ENCODE data around the gene BCL11B. TPM values are rescaled to one million over a fixed set of nuclear protein-coding genes. Genes with fewer than 3 reads are reported as not detected.

Gene BCL11B
- total and polyA plus RNA-seq, 10 of the 15 experiments (the other 5 are each of a cell fraction or from before 2014, with no cell fraction given) = 0.38 to 5.5 (median 1.3) TPM

- no peak overlapping the region for H3K4me3 ChIP-seq
- no TSS peak for BruUV-seq (replicated peaks)
- in situ Hi-C loops (cut with MboI) (loop anchor here (25.0 kb wide), 1 partner anchor 1116 kb away; no protein-coding TSS in a partner anchor), intact Hi-C loops (cut with micrococcal nuclease; ENCODE audit: unreplicated experiment) (no loop called here)
- no peaks in the 10 kb centered on the region for H4K20me1 ChIP-seq (ENCODE audit: control insufficient read depth, insufficient read depth)
- TF ChIP-seq TCF7 (IDR thresholded peaks at IDR 0.05; ENCODE audit: borderline replicate concordance) = no peak
- TF ChIP-seq NBN (IDR thresholded peaks at IDR 0.05) = no peak
- TF ChIP-seq PAX5 (IDR thresholded peaks at IDR 0.05; ENCODE audit: borderline replicate concordance, low read depth, low read length) = no peak
- TF ChIP-seq, protein P1, sequence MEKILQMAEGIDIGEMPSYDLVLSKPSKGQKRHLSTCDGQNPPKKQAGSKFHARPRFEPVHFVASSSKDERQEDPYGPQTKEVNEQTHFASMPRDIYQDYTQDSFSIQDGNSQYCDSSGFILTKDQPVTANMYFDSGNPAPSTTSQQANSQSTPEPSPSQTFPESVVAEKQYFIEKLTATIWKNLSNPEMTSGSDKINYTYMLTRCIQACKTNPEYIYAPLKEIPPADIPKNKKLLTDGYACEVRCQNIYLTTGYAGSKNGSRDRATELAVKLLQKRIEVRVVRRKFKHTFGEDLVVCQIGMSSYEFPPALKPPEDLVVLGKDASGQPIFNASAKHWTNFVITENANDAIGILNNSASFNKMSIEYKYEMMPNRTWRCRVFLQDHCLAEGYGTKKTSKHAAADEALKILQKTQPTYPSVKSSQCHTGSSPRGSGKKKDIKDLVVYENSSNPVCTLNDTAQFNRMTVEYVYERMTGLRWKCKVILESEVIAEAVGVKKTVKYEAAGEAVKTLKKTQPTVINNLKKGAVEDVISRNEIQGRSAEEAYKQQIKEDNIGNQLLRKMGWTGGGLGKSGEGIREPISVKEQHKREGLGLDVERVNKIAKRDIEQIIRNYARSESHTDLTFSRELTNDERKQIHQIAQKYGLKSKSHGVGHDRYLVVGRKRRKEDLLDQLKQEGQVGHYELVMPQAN (conservative IDR thresholded peaks at IDR 0.05) = no peak
- TF ChIP-seq EP300 (IDR thresholded peaks at IDR 0.05; ENCODE audit: borderline replicate concordance in 1 of 2, control insufficient read depth in 1 of 2, low read depth in 2 of 2, low read length in 2 of 2) = no peak
- TF ChIP-seq ZNF207 (IDR thresholded peaks at IDR 0.05; ENCODE audit: borderline replicate concordance) = no peak
- no peak for TF ChIP-seq IRF4 (IDR thresholded peaks at IDR 0.05; ENCODE audit: low read depth, low read length)
- no peak for TF ChIP-seq CBX3 (IDR thresholded peaks at IDR 0.05; ENCODE audit: borderline replicate concordance, low read depth)
- TF ChIP-seq, protein P2, sequence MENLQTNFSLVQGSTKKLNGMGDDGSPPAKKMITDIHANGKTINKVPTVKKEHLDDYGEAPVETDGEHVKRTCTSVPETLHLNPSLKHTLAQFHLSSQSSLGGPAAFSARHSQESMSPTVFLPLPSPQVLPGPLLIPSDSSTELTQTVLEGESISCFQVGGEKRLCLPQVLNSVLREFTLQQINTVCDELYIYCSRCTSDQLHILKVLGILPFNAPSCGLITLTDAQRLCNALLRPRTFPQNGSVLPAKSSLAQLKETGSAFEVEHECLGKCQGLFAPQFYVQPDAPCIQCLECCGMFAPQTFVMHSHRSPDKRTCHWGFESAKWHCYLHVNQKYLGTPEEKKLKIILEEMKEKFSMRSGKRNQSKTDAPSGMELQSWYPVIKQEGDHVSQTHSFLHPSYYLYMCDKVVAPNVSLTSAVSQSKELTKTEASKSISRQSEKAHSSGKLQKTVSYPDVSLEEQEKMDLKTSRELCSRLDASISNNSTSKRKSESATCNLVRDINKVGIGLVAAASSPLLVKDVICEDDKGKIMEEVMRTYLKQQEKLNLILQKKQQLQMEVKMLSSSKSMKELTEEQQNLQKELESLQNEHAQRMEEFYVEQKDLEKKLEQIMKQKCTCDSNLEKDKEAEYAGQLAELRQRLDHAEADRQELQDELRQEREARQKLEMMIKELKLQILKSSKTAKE (IDR thresholded peaks at IDR 0.05; ENCODE audit: low read depth, poor library complexity, severe bottlenecking) = no peak
- TF ChIP-seq ZNF24 (IDR thresholded peaks at IDR 0.05) = no peak
- TF ChIP-seq NFYA (IDR thresholded peaks at IDR 0.05; ENCODE audit: borderline replicate concordance, low read depth, low read length) = no peak
- TF ChIP-seq SREBF1 (IDR thresholded peaks at IDR 0.05; ENCODE audit: low read length) = no peak
- no peak for TF ChIP-seq ZNF622 (IDR thresholded peaks at IDR 0.05)
- no peak overlapping the region for H3K9ac ChIP-seq (ENCODE audit: control insufficient read depth, insufficient read depth, low read length)
- RAD21 ChIA-PET (ENCODE audit: unreplicated experiment) = no interaction called here
- H3K27me3 ChIP-seq (replicated peaks in 1 of 2; ENCODE audit: control insufficient read depth in 2 of 2, insufficient read depth in 2 of 2, low read length in 1 of 2) = peaks cover 0 to 2% of the 10 kb centered on the region in 2 experiments; a peak in 2 of 4 replicates
- FAIRE-seq (no peak), ATAC-seq (no peak), DNase-seq (ENCODE audit: low read depth, low spot score) (no peak)
- H3K4me1 ChIP-seq (ENCODE audit: control insufficient read depth, insufficient read depth, low read length) = no peaks in the 10 kb centered on the region
- H3K36me3 ChIP-seq (ENCODE audit: control insufficient read depth in 2 of 2, insufficient read depth in 2 of 2, low read length in 1 of 2) = no peaks in the 10 kb centered on the region; a peak in 1 of 4 replicates
- H3K27ac ChIP-seq (ENCODE audit: control insufficient read depth, insufficient read depth) = no peak overlapping the region
- SMC1A ChIA-PET (ENCODE audit: uncharacterized antibody, unreplicated experiment) = interaction anchor here (1.1 to 2.2 kb wide), 2 partner anchors 14 to 1947 kb away, joined by 3 to 8 read pairs; no protein-coding TSS in a partner anchor
- no peak overlapping the region for H3K4me2 ChIP-seq (ENCODE audit: control insufficient read depth, insufficient read depth)
- H3K79me2 ChIP-seq (ENCODE audit: control insufficient read depth, insufficient read depth, low read length) = no peaks in the 10 kb centered on the region
- H2AFZ ChIP-seq (ENCODE audit: control insufficient read depth, low read depth, low read length) = no peak overlapping the region
- POLR2A ChIA-PET = no interaction called here
- CTCF ChIA-PET = interaction anchor here (1.8 kb wide), 1 partner anchor 13 kb away, joined by 7 read pairs; no protein-coding TSS in a partner anchor
- H3K9me3 ChIP-seq (replicated peaks; ENCODE audit: control insufficient read depth, insufficient read depth, low read length) = no peaks in the 10 kb centered on the region
- 25% methylated on average over 25 of the region's 25 CpGs for whole genome bisulfite sequencing (ENCODE audit: insufficient coverage, insufficient replicate concordance, low lambda C conversion rate, missing lambda C conversion rate)
These were observed 18.8 kb downstream of the BCL11B start for GRCh38 chr14:99252940-99253868.
